ENCODE results near the gene BRD3.

DNA sequence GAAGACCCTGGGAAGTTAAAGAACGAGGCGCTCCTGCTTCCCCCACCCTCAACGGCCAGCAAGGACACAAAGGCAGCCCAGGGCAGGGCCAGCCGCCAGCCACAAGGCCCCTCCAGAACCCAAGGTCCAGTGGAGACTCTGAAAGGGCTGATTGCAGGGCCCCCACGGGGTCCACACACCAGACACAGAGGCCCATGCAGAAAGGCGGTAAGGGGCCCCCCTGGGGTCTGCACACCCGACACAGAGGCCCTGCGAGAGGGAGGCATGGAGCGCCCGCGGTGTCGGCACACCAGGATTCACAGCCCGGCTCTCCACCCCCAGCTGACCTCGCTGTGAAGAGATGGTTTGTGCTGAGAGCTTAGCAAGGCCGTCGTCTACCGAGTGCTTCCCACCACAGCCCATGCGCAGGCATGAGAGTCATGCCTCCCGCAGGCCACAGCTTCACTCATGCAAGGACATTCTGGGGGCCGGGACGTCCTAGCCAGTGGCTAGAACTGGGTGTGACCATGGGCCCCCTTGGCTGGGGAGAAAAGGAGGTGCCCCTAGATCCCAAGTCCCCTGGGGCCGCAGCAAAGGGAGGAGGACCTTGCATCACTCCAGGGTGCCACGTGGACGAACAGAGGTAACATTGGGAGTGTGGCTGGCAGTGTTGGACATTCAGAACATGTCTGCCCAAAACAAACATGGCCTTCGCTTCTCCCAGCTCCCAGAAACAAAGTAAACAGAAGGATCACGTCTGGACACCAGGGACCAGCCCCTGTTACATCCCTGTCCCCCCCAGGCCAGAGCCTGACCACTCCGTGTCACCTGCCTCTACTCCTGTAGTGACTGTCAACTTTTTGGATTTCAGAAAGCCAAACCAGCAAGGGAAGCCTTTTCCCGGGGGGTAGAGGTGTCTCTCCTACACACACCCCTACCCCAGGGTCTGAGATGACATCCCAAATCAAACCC, 9.8 kb downstream of the BRD3 start:
- TF ChIP-seq, protein P1, sequence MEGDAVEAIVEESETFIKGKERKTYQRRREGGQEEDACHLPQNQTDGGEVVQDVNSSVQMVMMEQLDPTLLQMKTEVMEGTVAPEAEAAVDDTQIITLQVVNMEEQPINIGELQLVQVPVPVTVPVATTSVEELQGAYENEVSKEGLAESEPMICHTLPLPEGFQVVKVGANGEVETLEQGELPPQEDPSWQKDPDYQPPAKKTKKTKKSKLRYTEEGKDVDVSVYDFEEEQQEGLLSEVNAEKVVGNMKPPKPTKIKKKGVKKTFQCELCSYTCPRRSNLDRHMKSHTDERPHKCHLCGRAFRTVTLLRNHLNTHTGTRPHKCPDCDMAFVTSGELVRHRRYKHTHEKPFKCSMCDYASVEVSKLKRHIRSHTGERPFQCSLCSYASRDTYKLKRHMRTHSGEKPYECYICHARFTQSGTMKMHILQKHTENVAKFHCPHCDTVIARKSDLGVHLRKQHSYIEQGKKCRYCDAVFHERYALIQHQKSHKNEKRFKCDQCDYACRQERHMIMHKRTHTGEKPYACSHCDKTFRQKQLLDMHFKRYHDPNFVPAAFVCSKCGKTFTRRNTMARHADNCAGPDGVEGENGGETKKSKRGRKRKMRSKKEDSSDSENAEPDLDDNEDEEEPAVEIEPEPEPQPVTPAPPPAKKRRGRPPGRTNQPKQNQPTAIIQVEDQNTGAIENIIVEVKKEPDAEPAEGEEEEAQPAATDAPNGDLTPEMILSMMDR (conservative IDR thresholded peaks at IDR 0.05; ENCODE audit: low read length): no peak
- TF ChIP-seq EZH2phosphoT487 (IDR thresholded peaks at IDR 0.05; ENCODE audit: borderline replicate concordance, low read depth, low read length): no peak
